ENCODE measurements around the gene LXN.
A peak's percentile ranks its signal among the peaks of the same experiment; 100 is the strongest.

The LXN gene

GRCh38 chr3:158663832-158664231 is 8.6 kb downstream of the LXN start:
- no peak for TF ChIP-seq CTCF (IDR thresholded peaks at IDR 0.05)

- no peak for TF ChIP-seq CTCF (IDR thresholded peaks at IDR 0.05)
Observed at GRCh38 chr3:158663246-158663645, 9.2 kb downstream of the LXN start.

- TF ChIP-seq CTCF (IDR thresholded peaks at IDR 0.05): no peak
Observed at GRCh38 chr3:158660711-158661110, 11.7 kb downstream of the LXN start.

- TF ChIP-seq CTCF (IDR thresholded peaks at IDR 0.05): peak; percentile 80
Observed at GRCh38 chr3:158659454-158660237, 12.8 kb downstream of the LXN start.

- no peak for TF ChIP-seq CTCF (IDR thresholded peaks at IDR 0.05)
Observed at GRCh38 chr3:158658889-158659288, 13.6 kb downstream of the LXN start.

- no peak for TF ChIP-seq CTCF (IDR thresholded peaks at IDR 0.05)
Observed at GRCh38 chr3:158652463-158652862, 20.0 kb downstream of the LXN start.

GRCh38 chr3:158651192-158651591 is 21.3 kb downstream of the LXN start:
- no peak for TF ChIP-seq CTCF (IDR thresholded peaks at IDR 0.05)

- no peak for TF ChIP-seq CTCF (IDR thresholded peaks at IDR 0.05)
Observed at GRCh38 chr3:158649791-158650190, 22.7 kb downstream of the LXN start.

Measured in LNCAP (cell line).